HCT116 (cell line): ENCODE measurements around the gene GAD1. TPM values are rescaled to one million over a fixed set of nuclear protein-coding genes. Genes with fewer than 3 reads are reported as not detected.

Source experiments
- ATAC-seq: fragments of 200-7000 bp; cut with Tn5 transposase; 2 replicates; pipeline ENCODE4 v1.9.1; 2020; ENCODE audit warnings: mild to moderate bottlenecking, moderate library complexity
- BruUV-seq: library from RNA; stranded (reverse); fragments of 400-500 nt; replicated peaks from 2 replicates; lab custom pipeline; 2021; lab: Mats Ljungman, UMichigan
- CTCF ChIA-PET: fragments of 300-600 bp; sonication (Branson Sonifier 250); formaldehyde crosslinking; loops from one replicate; lab custom pipeline; 2021; ENCODE audit warnings: antibody characterized with exemption; lab: Charles Lee
- POLR2A ChIA-PET: fragments of 300-600, 350-600 bp; sonication (Branson Sonifier 250); formaldehyde crosslinking; loops from one replicate; lab custom pipeline; 2021; ENCODE audit warnings: antibody characterized with exemption; lab: Charles Lee
- RAD21 ChIA-PET, 2 experiments: fragments of 300-600 bp; sonication (Branson Sonifier 250); formaldehyde crosslinking; loops; one replicate each; lab custom pipeline; 2023; ENCODE audit warnings: low total read pairs in 2 of 2; ENCODE audit not compliant: uncharacterized antibody in 2 of 2, unreplicated experiment in 2 of 2, low non-redundant PET in 1 of 2; lab: Charles Lee
- DNase-seq: peaks from one replicate; pipeline ENCODE4 v3.0.0-alpha.2; 2010; ENCODE audit warnings: low read depth, low spot score
- H2AFZ ChIP-seq: fragments of 200-600 bp; shearing (Covaris generic), sonication (generic); 2 replicates; pipeline ENCODE4 v1.6.1; 2017; ENCODE audit warnings: low read depth, mixed run types, mixed read lengths, antibody characterized with exemption, low read length; ENCODE audit not compliant: poor library complexity, severe bottlenecking
- H3K27ac ChIP-seq: 2 replicates; pipeline ENCODE4 v1.5.1; 2012; ENCODE audit warnings: low read depth, low read length
- H3K27me3 ChIP-seq: fragments of 200-600 bp; sonication (generic); 2 replicates; pipeline ENCODE4 v1.6.1; 2016; ENCODE audit warnings: mixed run types, low read length, mixed read lengths; ENCODE audit not compliant: insufficient read depth
- H3K36me3 ChIP-seq, 2 experiments: fragments of 200-500 bp in 1 of 2; fragments of 200-600 bp in 1 of 2; sonication (Bioruptor generic) in 1 of 2; sonication (generic) in 1 of 2; 2 replicates each; pipeline versions ENCODE4 v1.5.1 to v1.6.1; 2014 to 2016; ENCODE audit warnings: low read length in 2 of 2, inconsistent platforms in 1 of 2, mixed read lengths in 1 of 2, mixed run types in 1 of 2; ENCODE audit not compliant: insufficient read depth in 2 of 2, control insufficient read depth in 1 of 2
- H3K4me1 ChIP-seq, 2 experiments: fragments of 200-600 bp in 1 of 2; sonication (generic) in 1 of 2; 2 replicates each; pipeline versions ENCODE4 v1.5.1 to v1.6.1; 2012 to 2017; ENCODE audit warnings: low read length in 2 of 2, inconsistent platforms in 1 of 2, mild to moderate bottlenecking in 1 of 2, mixed read lengths in 1 of 2, mixed run types in 1 of 2, moderate library complexity in 1 of 2; ENCODE audit not compliant: insufficient read depth in 2 of 2, control insufficient read depth in 1 of 2
- H3K4me2 ChIP-seq: fragments of 200-600 bp; sonication (generic); 2 replicates; pipeline ENCODE4 v1.6.1; 2017; ENCODE audit warnings: mixed run types, low read length, mixed read lengths
- H3K4me3 ChIP-seq, 2 experiments: fragments of 200-600 bp in 1 of 2; sonication (generic) in 1 of 2; replicated peaks in 1 of 2; 2 replicates each; pipeline ENCODE4 v1.5.1; 2011 to 2016; ENCODE audit warnings: low read length in 2 of 2, control low read depth in 1 of 2, low read depth in 1 of 2, mild to moderate bottlenecking in 1 of 2, mixed read lengths in 1 of 2, mixed run types in 1 of 2
- H3K79me2 ChIP-seq: fragments of 200-600 bp; sonication (generic); 2 replicates; pipeline ENCODE4 v1.6.1; 2017; ENCODE audit warnings: mild to moderate bottlenecking, mixed run types, low read length, moderate library complexity, mixed read lengths; ENCODE audit not compliant: insufficient read depth
- H3K9ac ChIP-seq: fragments of 200-600 bp; sonication (generic); 2 replicates; pipeline ENCODE4 v1.6.1; 2016; ENCODE audit warnings: low read length, mixed read lengths
- H3K9me2 ChIP-seq: fragments of 200-600 bp; sonication (generic), shearing (Covaris generic); 2 replicates; pipeline ENCODE4 v1.6.1; 2017; ENCODE audit warnings: mixed run types, mild to moderate bottlenecking, moderate library complexity; ENCODE audit not compliant: insufficient read depth
- H3K9me3 ChIP-seq, 2 experiments: fragments of 200-500 bp in 1 of 2; fragments of 200-600 bp in 1 of 2; sonication (Bioruptor generic) in 1 of 2; sonication (generic) in 1 of 2; 2 replicates each; pipeline ENCODE4 v1.6.1; 2014 to 2017; ENCODE audit warnings: low read length in 2 of 2, mixed read lengths in 2 of 2, inconsistent platforms in 1 of 2, low read depth in 1 of 2, mild to moderate bottlenecking in 1 of 2, mixed run types in 1 of 2, moderate library complexity in 1 of 2; ENCODE audit not compliant: control insufficient read depth in 1 of 2, insufficient read depth in 1 of 2
- H4K20me1 ChIP-seq: fragments of 200-600 bp; sonication (generic), shearing (Covaris generic); 2 replicates; pipeline ENCODE4 v1.6.1; 2017; ENCODE audit warnings: mixed run types, mild to moderate bottlenecking, moderate library complexity; ENCODE audit not compliant: insufficient read depth
- ATF3 ChIP-seq: IDR thresholded peaks from 2 replicates; pipeline ENCODE4 v1.6.1; 2012
- CBX3 ChIP-seq: IDR thresholded peaks from 2 replicates; pipeline ENCODE4 v1.6.1; 2012; ENCODE audit warnings: low read depth
- CEBPB ChIP-seq: IDR thresholded peaks from 2 replicates; pipeline ENCODE4 v1.6.1; 2012; ENCODE audit warnings: low read depth
- JUND ChIP-seq: IDR thresholded peaks from 2 replicates; pipeline ENCODE4 v1.6.1; 2012
- POLR2A ChIP-seq: IDR thresholded peaks from 2 replicates; pipeline ENCODE4 v1.7.0; 2011; ENCODE audit warnings: borderline replicate concordance; ENCODE audit not compliant: insufficient read depth, insufficient read length; ENCODE audit errors: extremely low read depth
- POLR2AphosphoS5 ChIP-seq: IDR thresholded peaks from 2 replicates; pipeline ENCODE4 v1.6.1; 2011; ENCODE audit warnings: mild to moderate bottlenecking, low read depth, low read length, moderate library complexity
- REST ChIP-seq: IDR thresholded peaks from 2 replicates; pipeline ENCODE4 v1.6.1; 2012; ENCODE audit warnings: low read depth
- SIN3A ChIP-seq: IDR thresholded peaks from 2 replicates; pipeline ENCODE4 v1.6.1; 2012; ENCODE audit warnings: low read depth
- YY1 ChIP-seq: IDR thresholded peaks from 2 replicates; pipeline ENCODE4 v1.6.1; 2011; ENCODE audit warnings: low read length, low read depth, moderate library complexity, mild to moderate bottlenecking; ENCODE audit not compliant: insufficient replicate concordance; ENCODE audit errors: extremely low read depth
- ZNF274 ChIP-seq: fragments of 200-500 bp; sonication (Bioruptor generic); IDR thresholded peaks from 2 replicates; pipeline ENCODE4 v1.6.1; 2014; ENCODE audit warnings: mild to moderate bottlenecking, low read depth, low read length, inconsistent platforms
- intact Hi-C: fragments of 100-400 bp; cut with micrococcal nuclease; formaldehyde crosslinking; loops from 2 replicates; pipeline ENCODE4 v1.10.0; 2022
- total RNA-seq: library from RNA; stranded (reverse); gene quantifications from one replicate; pipeline ENCODE4 v1.2.1, GENCODE V29; 2021; ENCODE audit not compliant: unreplicated experiment
- TF ChIP-seq, protein P1 (sequence below), 3 experiments: fragments of 200-600 bp in 1 of 3; sonication (generic) in 1 of 3; IDR thresholded peaks in 2 of 3; conservative IDR thresholded peaks in 1 of 3; 2 replicates each; pipeline ENCODE4 v1.5.1; 2012 to 2017; ENCODE audit warnings: low read depth in 2 of 3, low read length in 2 of 3, antibody characterized with exemption in 1 of 3, borderline replicate concordance in 1 of 3, control low read depth in 1 of 3, mild to moderate bottlenecking in 1 of 3, mixed read lengths in 1 of 3, mixed run types in 1 of 3, moderate library complexity in 1 of 3; ENCODE audit not compliant: insufficient read depth in 1 of 3
- TF ChIP-seq, protein P2 (sequence below): IDR thresholded peaks from 2 replicates; pipeline ENCODE4 v1.6.1; 2012
- TF ChIP-seq, protein P3 (sequence below): IDR thresholded peaks from 2 replicates; pipeline ENCODE4 v1.6.1; 2011; ENCODE audit warnings: mild to moderate bottlenecking, low read length, moderate library complexity; ENCODE audit not compliant: insufficient replicate concordance; ENCODE audit errors: extremely low read depth

The GAD1 gene
- total RNA-seq, 1 experiment from 2014 or later: 11.0 TPM

- ChIA-PET POLR2A (no interaction called here), CTCF (interaction anchor here (1.0 to 6.1 kb wide), 8 partner anchors 418 to 578 kb away, joined by 3 to 87 read pairs (median 11); no protein-coding TSS in a partner anchor), RAD21 (no interaction called here)
- no TSS peak for BruUV-seq
- Histone ChIP-seq H3K4me3 (no peak overlapping the region), H3K27me3 (no peaks in the 10 kb centered on the region), H3K9me3 (no peaks in the 10 kb centered on the region), H3K79me2 (no peaks in the 10 kb centered on the region), H3K27ac (no peak overlapping the region), H3K9ac (no peak overlapping the region), H2AFZ (no peak overlapping the region), H3K9me2 (no peaks in the 10 kb centered on the region), H3K36me3 (no peaks in the 10 kb centered on the region), H3K4me2 (no peak overlapping the region), H4K20me1 (no peaks in the 10 kb centered on the region), H3K4me1 (peaks cover 3 to 22% of the 10 kb centered on the region in 2 experiments; a peak in 3 of 4 replicates)
- intact Hi-C loops: loop anchor here (5.0 kb wide), 1 partner anchor 452 kb away; no protein-coding TSS in a partner anchor
- TF ChIP-seq POLR2AphosphoS5 (no peak), POLR2A (no peak), YY1 (no peak), SIN3A (no peak), ZNF274 (no peak), ATF3 (no peak), CBX3 (no peak), REST (no peak), CEBPB (no peak), JUND (no peak)
- TF ChIP-seq, protein P1, sequence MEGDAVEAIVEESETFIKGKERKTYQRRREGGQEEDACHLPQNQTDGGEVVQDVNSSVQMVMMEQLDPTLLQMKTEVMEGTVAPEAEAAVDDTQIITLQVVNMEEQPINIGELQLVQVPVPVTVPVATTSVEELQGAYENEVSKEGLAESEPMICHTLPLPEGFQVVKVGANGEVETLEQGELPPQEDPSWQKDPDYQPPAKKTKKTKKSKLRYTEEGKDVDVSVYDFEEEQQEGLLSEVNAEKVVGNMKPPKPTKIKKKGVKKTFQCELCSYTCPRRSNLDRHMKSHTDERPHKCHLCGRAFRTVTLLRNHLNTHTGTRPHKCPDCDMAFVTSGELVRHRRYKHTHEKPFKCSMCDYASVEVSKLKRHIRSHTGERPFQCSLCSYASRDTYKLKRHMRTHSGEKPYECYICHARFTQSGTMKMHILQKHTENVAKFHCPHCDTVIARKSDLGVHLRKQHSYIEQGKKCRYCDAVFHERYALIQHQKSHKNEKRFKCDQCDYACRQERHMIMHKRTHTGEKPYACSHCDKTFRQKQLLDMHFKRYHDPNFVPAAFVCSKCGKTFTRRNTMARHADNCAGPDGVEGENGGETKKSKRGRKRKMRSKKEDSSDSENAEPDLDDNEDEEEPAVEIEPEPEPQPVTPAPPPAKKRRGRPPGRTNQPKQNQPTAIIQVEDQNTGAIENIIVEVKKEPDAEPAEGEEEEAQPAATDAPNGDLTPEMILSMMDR (IDR thresholded peaks at IDR 0.05 in 2 of 3, conservative IDR thresholded peaks at IDR 0.05 in 1 of 3; ENCODE audit: borderline replicate concordance in 1 of 3, insufficient read depth in 1 of 3, low read depth in 2 of 3, low read length in 2 of 3): no peak
- TF ChIP-seq, protein P2, sequence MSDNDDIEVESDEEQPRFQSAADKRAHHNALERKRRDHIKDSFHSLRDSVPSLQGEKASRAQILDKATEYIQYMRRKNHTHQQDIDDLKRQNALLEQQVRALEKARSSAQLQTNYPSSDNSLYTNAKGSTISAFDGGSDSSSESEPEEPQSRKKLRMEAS: no peak
- TF ChIP-seq, protein P3, sequence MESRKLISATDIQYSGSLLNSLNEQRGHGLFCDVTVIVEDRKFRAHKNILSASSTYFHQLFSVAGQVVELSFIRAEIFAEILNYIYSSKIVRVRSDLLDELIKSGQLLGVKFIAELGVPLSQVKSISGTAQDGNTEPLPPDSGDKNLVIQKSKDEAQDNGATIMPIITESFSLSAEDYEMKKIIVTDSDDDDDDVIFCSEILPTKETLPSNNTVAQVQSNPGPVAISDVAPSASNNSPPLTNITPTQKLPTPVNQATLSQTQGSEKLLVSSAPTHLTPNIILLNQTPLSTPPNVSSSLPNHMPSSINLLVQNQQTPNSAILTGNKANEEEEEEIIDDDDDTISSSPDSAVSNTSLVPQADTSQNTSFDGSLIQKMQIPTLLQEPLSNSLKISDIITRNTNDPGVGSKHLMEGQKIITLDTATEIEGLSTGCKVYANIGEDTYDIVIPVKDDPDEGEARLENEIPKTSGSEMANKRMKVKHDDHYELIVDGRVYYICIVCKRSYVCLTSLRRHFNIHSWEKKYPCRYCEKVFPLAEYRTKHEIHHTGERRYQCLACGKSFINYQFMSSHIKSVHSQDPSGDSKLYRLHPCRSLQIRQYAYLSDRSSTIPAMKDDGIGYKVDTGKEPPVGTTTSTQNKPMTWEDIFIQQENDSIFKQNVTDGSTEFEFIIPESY: no peak
- no peak for DNase-seq
- no peak for ATAC-seq
These were observed 2.0 kb upstream of the GAD1 start for GRCh38 chr2:170814533-170815230.
